Brain microvascular endothelial cell (primary cell): ENCODE results near the gene TEKT5.
"Not testable (repeated sequence)": the region's sequence is repeated elsewhere in the genome, so short reads cannot be mapped to it uniquely, and the experiment has no call there.

ENCODE experiments used
- DNase-seq: peaks from one replicate; pipeline ENCODE4 v3.0.0-alpha.2; 2020
- H3K27ac ChIP-seq: fragments of 250-450 bp; sonication (Bioruptor Pico); 2 replicates; pipeline ENCODE4 v1.5.1; 2020; ENCODE audit warnings: mild to moderate bottlenecking, moderate library complexity
- H3K27me3 ChIP-seq: fragments of 250-450 bp; sonication (Bioruptor Pico); replicated peaks from 2 replicates; pipeline ENCODE4 v1.5.1; 2020; ENCODE audit warnings: mild to moderate bottlenecking
- H3K36me3 ChIP-seq: fragments of 250-450 bp; sonication (Bioruptor Pico); replicated peaks from 2 replicates; pipeline ENCODE4 v1.5.1; 2020; ENCODE audit warnings: mild to moderate bottlenecking
- H3K4me3 ChIP-seq: 2 replicates; pipeline ENCODE4 v1.5.1; 2011; ENCODE audit warnings: low read depth, mild to moderate bottlenecking, control low read depth, low read length, moderate library complexity
- in situ Hi-C: cut with HindIII; loops from 2 replicates; pipeline ENCODE4 v1.10.0; 2017; ENCODE audit warnings: low sequenced_read_pairs, low pct_ligation_motif_present
- TF ChIP-seq, protein P1 (sequence below): IDR thresholded peaks from 2 replicates; pipeline ENCODE4 v1.5.1; 2011; ENCODE audit warnings: low read depth, mild to moderate bottlenecking, moderate library complexity, low read length, control low read depth, inconsistent platforms; ENCODE audit errors: missing control alignments

The TEKT5 gene

DNA sequence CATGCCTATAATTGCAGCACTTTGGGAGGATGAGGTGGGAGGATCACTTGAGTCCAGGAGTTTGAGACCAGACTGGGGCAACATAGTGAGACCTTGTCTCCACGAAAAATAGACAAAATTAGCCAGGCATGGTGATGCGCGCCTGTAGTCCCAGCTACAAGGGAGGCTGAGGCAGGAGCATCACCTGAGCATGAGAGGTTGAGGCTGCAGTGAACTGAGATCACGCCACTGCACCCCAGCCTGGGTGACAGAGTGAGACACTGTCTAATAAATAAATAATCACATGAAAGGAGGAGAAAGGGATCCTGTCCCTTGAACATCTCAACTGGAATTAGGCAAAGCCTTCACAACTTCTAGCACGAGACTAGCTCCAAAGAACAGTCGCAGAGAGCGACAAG is 53.2 kb downstream of the TEKT5 start:
- in situ Hi-C loops: no loop called here
- H3K4me3 ChIP-seq: no peak overlapping the region
- H3K36me3 ChIP-seq: no peaks in the 10 kb centered on the region
- TF ChIP-seq, protein P1, sequence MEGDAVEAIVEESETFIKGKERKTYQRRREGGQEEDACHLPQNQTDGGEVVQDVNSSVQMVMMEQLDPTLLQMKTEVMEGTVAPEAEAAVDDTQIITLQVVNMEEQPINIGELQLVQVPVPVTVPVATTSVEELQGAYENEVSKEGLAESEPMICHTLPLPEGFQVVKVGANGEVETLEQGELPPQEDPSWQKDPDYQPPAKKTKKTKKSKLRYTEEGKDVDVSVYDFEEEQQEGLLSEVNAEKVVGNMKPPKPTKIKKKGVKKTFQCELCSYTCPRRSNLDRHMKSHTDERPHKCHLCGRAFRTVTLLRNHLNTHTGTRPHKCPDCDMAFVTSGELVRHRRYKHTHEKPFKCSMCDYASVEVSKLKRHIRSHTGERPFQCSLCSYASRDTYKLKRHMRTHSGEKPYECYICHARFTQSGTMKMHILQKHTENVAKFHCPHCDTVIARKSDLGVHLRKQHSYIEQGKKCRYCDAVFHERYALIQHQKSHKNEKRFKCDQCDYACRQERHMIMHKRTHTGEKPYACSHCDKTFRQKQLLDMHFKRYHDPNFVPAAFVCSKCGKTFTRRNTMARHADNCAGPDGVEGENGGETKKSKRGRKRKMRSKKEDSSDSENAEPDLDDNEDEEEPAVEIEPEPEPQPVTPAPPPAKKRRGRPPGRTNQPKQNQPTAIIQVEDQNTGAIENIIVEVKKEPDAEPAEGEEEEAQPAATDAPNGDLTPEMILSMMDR: no peak
- H3K27me3 ChIP-seq: no peaks in the 10 kb centered on the region
- H3K27ac ChIP-seq: no peak overlapping the region
- no peak for DNase-seq

DNA sequence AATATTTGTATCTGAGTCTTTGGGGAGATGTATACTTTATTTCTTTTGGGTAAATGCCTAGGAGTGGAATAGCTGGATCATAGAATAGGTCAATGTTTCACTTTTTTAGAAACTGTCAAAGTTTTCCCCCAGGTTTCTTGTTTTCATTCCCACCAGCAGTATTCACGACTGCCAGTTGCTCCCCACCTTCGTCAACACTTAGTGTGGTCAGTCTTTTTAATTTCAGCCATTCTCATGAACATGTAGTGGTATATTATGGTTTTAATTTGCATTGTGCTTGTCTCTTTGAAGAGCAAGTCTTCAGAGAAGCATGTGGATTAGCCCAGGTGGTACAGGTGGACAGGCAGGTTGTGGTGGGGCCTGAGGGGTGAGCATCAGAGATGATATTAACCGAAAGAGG is 53.8 kb downstream of the TEKT5 start:
- Histone ChIP-seq H3K36me3 (no peaks in the 10 kb centered on the region), H3K27me3 (no peaks in the 10 kb centered on the region), H3K4me3 (no peak overlapping the region), H3K27ac (no peak overlapping the region)
- in situ Hi-C loops: no loop called here
- DNase-seq: no peak
- TF ChIP-seq, protein P1: no peak

DNA sequence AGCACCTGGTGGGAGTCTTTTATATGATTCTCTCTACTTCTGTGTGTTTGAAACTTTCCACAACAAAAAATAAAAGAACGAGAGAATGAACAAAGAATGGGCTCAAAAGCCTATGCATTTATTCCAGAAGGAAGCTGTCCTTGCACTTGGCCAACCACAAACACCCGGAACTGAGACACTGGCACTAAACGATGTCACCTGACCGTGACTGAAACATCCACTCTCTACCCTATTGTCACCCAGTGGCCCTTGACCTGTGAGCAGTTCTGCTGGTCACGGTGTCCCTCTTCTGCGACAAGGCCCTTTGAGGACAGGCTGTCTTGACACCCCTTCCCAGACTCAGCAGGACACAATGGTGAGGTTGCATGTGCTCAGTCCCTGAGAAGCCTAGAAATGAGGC is 56.6 kb downstream of the TEKT5 start:
- in situ Hi-C loops: no loop called here
- TF ChIP-seq, protein P1: no peak
- no peak for DNase-seq

DNA sequence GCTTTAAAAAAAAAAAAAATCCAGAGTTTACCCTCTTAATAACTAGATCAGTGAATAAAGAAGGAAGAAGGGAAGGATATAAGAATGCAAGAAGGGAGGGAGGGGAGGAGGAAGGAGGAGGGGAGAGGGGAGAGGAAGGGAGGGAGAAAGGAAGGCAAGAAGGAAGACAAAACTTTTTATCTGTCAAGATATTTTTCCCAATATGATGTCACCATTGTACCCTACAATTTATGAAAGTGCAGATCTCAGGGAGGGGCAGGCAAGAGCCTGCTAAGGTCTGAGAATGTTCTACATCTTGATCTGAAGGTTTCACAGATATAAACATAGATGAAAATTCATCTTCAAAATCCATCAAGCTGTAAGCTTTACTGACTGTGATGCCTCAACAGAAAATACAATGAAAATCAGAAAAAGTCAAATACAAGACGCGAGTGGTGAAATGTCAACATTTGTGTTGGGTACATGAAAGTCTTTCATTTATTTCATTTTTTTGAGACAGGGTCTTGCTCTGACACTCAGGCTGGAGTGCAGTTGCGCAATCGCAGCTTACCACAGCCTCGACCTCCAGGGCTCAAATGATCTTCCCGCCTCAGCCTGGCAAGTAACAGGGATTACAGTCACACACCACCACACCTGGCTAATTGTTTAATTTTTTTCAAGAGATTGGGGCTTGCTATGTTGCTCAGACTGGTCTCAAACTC is 57.2 kb downstream of the TEKT5 start:
- no peak for DNase-seq
- TF ChIP-seq, protein P1: no peak
- in situ Hi-C loops: no loop called here
- Histone ChIP-seq H3K27me3 (no peaks in the 10 kb centered on the region), H3K4me3 (no peak overlapping the region), H3K36me3 (no peaks in the 10 kb centered on the region), H3K27ac (no peak overlapping the region)

More for the DNA sequence above, 56.6 kb downstream of the TEKT5 start:
- Histone ChIP-seq H3K4me3 (no peak overlapping the region), H3K27me3 (no peaks in the 10 kb centered on the region), H3K27ac (no peak overlapping the region), H3K36me3 (no peaks in the 10 kb centered on the region)

DNA sequence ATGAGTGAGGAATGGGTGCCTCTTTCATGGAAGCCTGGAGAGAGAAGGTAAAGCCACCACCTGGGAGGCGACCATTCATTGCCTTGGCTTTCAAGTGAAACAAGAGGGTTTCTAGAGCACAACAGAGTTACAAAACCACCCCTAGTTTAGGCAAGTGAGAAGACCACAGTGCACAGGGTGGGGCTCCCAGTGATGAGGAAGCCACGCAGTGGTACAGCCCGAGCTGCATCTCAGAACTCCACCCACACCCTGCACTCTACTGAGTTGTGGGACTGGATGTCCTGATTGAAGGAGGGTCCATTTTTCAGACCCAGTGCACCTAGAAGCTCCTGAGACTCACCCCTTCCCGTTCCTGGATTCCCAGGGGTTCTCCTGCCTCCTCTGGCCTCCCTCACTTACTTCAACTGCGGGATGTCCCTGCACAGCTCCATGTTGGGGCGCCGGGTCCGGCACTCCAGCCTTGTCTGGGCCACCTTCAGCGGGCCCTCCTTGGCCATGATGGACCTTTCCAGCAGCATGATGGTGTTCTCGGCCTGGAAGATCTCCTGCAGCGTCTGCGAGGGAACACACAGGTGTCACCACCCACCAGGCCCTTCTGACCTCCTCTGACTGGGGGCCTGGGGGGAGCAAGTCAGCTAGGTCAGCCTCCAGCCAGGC is 59.2 kb downstream of the TEKT5 start:
- Histone ChIP-seq H3K27ac (no peak overlapping the region), H3K36me3 (no peaks in the 10 kb centered on the region), H3K27me3 (no peaks in the 10 kb centered on the region), H3K4me3 (no peak overlapping the region)
- in situ Hi-C loops: no loop called here
- DNase-seq: no peak
- TF ChIP-seq, protein P1: no peak

DNA sequence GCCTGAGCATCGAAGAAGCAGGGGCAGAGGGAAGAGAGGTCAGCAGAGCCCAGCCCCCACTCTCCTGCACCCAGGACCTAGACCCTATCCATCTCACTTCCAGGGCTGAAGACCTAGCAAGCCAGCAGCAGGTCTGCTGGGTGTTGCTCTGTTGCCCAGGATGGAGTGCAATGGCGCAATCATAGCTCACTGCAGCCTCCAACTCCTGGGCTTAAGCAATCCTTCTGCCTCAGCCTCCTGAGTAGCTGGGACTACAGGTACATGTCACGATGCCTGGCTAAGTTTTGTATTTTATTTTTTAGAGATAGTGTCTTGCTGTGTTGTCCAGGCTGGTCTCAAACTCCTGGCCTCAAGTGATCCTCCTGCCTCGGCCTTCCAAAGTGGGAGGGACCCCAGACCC is 61.3 kb downstream of the TEKT5 start:
- DNase-seq, H3K27me3 ChIP-seq, in situ Hi-C loops, H3K4me3 ChIP-seq, H3K27ac ChIP-seq, H3K36me3 ChIP-seq: not testable (repeated sequence)
